Measurements from ENCODE around the gene NAP1L5.

GRCh38 chr4:88725143-88725542 lies 27.5 kb upstream of the NAP1L5 start:
- TF ChIP-seq TSHZ1 (tag by site-specific recombination; IDR thresholded peaks at IDR 0.05; ENCODE audit: borderline replicate concordance) (no peak), MEIS1 (CRISPR knock-in tag; IDR thresholded peaks at IDR 0.05; ENCODE audit: borderline replicate concordance) (no peak), CTCF (tag by site-specific recombination; IDR thresholded peaks at IDR 0.05) (no peak), TCF7L2 (IDR thresholded peaks at IDR 0.05; ENCODE audit: borderline replicate concordance, low read depth, low read length) (no peak), ZNF791 (tag by site-specific recombination; IDR thresholded peaks at IDR 0.05) (no peak), KLF1 (tag by site-specific recombination; IDR thresholded peaks at IDR 0.05) (no peak), ZNF624 (tag by site-specific recombination; IDR thresholded peaks at IDR 0.05) (no peak)
